Measurements from ENCODE around the gene ELL2. TPM values are rescaled to one million over a fixed set of nuclear protein-coding genes. Genes with fewer than 3 reads are reported as not detected.

The ELL2 gene
- total and polyA plus RNA-seq, 2 of the 13 experiments (the other 11 are each of a cell fraction or from before 2014, with no cell fraction given), result 78.9 to 97.1 TPM

GRCh38 chr5:95969055-95969454 is 7.4 kb upstream of the ELL2 start (continued):
- TF ChIP-seq ZNF142 (CRISPR knock-in tag; IDR thresholded peaks at IDR 0.05) (no peak), TAF1 (CRISPR knock-in tag; IDR thresholded peaks at IDR 0.05) (no peak), ZMAT5 (CRISPR knock-in tag; IDR thresholded peaks at IDR 0.05; ENCODE audit: borderline replicate concordance, low read depth) (no peak), ZNF431 (CRISPR knock-in tag; IDR thresholded peaks at IDR 0.05; ENCODE audit: borderline replicate concordance, low read depth) (no peak), ZNF580 (CRISPR knock-in tag; IDR thresholded peaks at IDR 0.05; ENCODE audit: borderline replicate concordance, low read depth) (no peak), NAIF1 (CRISPR knock-in tag; IDR thresholded peaks at IDR 0.05; ENCODE audit: borderline replicate concordance) (no peak), ZNF816 (CRISPR knock-in tag; IDR thresholded peaks at IDR 0.05; ENCODE audit: borderline replicate concordance) (no peak), EP300 (IDR thresholded peaks at IDR 0.05; ENCODE audit: low read depth in 2 of 2, low read length in 2 of 2) (0 out of 4 replicates have a peak, but pooled peaks of 1 of the 2 experiments have one; percentile 5), EP300 (CRISPR knock-in tag; IDR thresholded peaks at IDR 0.05; ENCODE audit: borderline replicate concordance) (no peak), ZNF503 (CRISPR knock-in tag; IDR thresholded peaks at IDR 0.05) (no peak), ZBTB44 (CRISPR knock-in tag; IDR thresholded peaks at IDR 0.05) (no peak), ZFYVE20 (CRISPR knock-in tag; IDR thresholded peaks at IDR 0.05; ENCODE audit: borderline replicate concordance, low read depth) (no peak), MAFK (conservative IDR thresholded peaks at IDR 0.05 in 1 of 2, IDR thresholded peaks at IDR 0.05 in 1 of 2; ENCODE audit: low read length in 2 of 2) (no peak), PPARG (CRISPR knock-in tag; conservative IDR thresholded peaks at IDR 0.05) (no peak), MBNL3 (CRISPR knock-in tag; conservative IDR thresholded peaks at IDR 0.05) (no peak), SRSF9 (IDR thresholded peaks at IDR 0.05; ENCODE audit: borderline replicate concordance, insufficient read depth, low read depth, low read length, poor library complexity, severe bottlenecking) (no peak), ZBTB7B (CRISPR knock-in tag; IDR thresholded peaks at IDR 0.05) (no peak), HOMEZ (CRISPR knock-in tag; IDR thresholded peaks at IDR 0.05; ENCODE audit: low read depth) (peak; percentile 95)

All from HepG2 (cell line).